ENCODE results near the gene ATE1.

Gene ATE1

GRCh38 chr10:121880895-121881294, 46.9 kb downstream of the ATE1 start:
- no peaks in the 10 kb centered on the region for H4K20me1 ChIP-seq (ENCODE audit: insufficient read depth, low read length)
- H3K4me3 ChIP-seq (ENCODE audit: low read length) = no peak overlapping the region
- no peak overlapping the region for H2AFZ ChIP-seq (ENCODE audit: low read depth, low read length)
- H3K9me3 ChIP-seq (ENCODE audit: insufficient read depth, low read length) = no peaks in the 10 kb centered on the region
- no peaks in the 10 kb centered on the region for H3K4me1 ChIP-seq (ENCODE audit: low read length)
- no peak overlapping the region for H3K9ac ChIP-seq (ENCODE audit: low read length)
- H3K27me3 ChIP-seq (ENCODE audit: low read depth, low read length) = no peaks in the 10 kb centered on the region
- H3K4me2 ChIP-seq (ENCODE audit: low read length) = no peak overlapping the region
- H3K27ac ChIP-seq (ENCODE audit: low read length) = no peak overlapping the region
- TF ChIP-seq, protein P1, sequence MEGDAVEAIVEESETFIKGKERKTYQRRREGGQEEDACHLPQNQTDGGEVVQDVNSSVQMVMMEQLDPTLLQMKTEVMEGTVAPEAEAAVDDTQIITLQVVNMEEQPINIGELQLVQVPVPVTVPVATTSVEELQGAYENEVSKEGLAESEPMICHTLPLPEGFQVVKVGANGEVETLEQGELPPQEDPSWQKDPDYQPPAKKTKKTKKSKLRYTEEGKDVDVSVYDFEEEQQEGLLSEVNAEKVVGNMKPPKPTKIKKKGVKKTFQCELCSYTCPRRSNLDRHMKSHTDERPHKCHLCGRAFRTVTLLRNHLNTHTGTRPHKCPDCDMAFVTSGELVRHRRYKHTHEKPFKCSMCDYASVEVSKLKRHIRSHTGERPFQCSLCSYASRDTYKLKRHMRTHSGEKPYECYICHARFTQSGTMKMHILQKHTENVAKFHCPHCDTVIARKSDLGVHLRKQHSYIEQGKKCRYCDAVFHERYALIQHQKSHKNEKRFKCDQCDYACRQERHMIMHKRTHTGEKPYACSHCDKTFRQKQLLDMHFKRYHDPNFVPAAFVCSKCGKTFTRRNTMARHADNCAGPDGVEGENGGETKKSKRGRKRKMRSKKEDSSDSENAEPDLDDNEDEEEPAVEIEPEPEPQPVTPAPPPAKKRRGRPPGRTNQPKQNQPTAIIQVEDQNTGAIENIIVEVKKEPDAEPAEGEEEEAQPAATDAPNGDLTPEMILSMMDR (IDR thresholded peaks at IDR 0.05; ENCODE audit: low read depth, low read length) = no peak
- no peak for TF ChIP-seq EZH2phosphoT487 (IDR thresholded peaks at IDR 0.05; ENCODE audit: low read depth)
- H3K36me3 ChIP-seq (replicated peaks; ENCODE audit: low read depth, low read length) = no peaks in the 10 kb centered on the region
- no peaks in the 10 kb centered on the region for H3K79me2 ChIP-seq (ENCODE audit: low read length)

- Histone ChIP-seq H3K27ac (ENCODE audit: low read length) (no peak overlapping the region), H3K4me3 (ENCODE audit: low read length) (no peak overlapping the region), H2AFZ (ENCODE audit: low read depth, low read length) (no peak overlapping the region), H3K36me3 (replicated peaks; ENCODE audit: low read depth, low read length) (no peaks in the 10 kb centered on the region), H3K79me2 (ENCODE audit: low read length) (no peaks in the 10 kb centered on the region), H3K9ac (ENCODE audit: low read length) (no peak overlapping the region), H3K27me3 (ENCODE audit: low read depth, low read length) (no peaks in the 10 kb centered on the region), H3K9me3 (ENCODE audit: insufficient read depth, low read length) (no peaks in the 10 kb centered on the region), H3K4me1 (ENCODE audit: low read length) (no peaks in the 10 kb centered on the region), H4K20me1 (ENCODE audit: insufficient read depth, low read length) (no peaks in the 10 kb centered on the region), H3K4me2 (ENCODE audit: low read length) (no peak overlapping the region)
- TF ChIP-seq, protein P1 (IDR thresholded peaks at IDR 0.05; ENCODE audit: low read depth, low read length) = no peak
- TF ChIP-seq EZH2phosphoT487 (IDR thresholded peaks at IDR 0.05; ENCODE audit: low read depth) = no peak
These were observed 48.4 kb downstream of the ATE1 start for GRCh38 chr10:121879476-121879875.

GRCh38 chr10:121873236-121873635, 54.6 kb downstream of the ATE1 start:
- H3K9me3 ChIP-seq (ENCODE audit: insufficient read depth, low read length) = no peaks in the 10 kb centered on the region
- H3K9ac ChIP-seq (ENCODE audit: low read length) = no peak overlapping the region
- H3K4me2 ChIP-seq (ENCODE audit: low read length) = no peak overlapping the region
- no peaks in the 10 kb centered on the region for H4K20me1 ChIP-seq (ENCODE audit: insufficient read depth, low read length)
- no peaks in the 10 kb centered on the region for H3K79me2 ChIP-seq (ENCODE audit: low read length)
- TF ChIP-seq EZH2phosphoT487 (IDR thresholded peaks at IDR 0.05; ENCODE audit: low read depth) = no peak
- TF ChIP-seq, protein P1 (IDR thresholded peaks at IDR 0.05; ENCODE audit: low read depth, low read length) = no peak
- H3K4me1 ChIP-seq (ENCODE audit: low read length) = no peaks in the 10 kb centered on the region
- H2AFZ ChIP-seq (ENCODE audit: low read depth, low read length) = no peak overlapping the region
- H3K27ac ChIP-seq (ENCODE audit: low read length) = no peak overlapping the region
- no peak overlapping the region for H3K4me3 ChIP-seq (ENCODE audit: low read length)
- no peaks in the 10 kb centered on the region for H3K36me3 ChIP-seq (replicated peaks; ENCODE audit: low read depth, low read length)
- H3K27me3 ChIP-seq (ENCODE audit: low read depth, low read length) = no peaks in the 10 kb centered on the region

- Histone ChIP-seq H3K36me3 (replicated peaks; ENCODE audit: low read depth, low read length) (no peaks in the 10 kb centered on the region), H3K79me2 (ENCODE audit: low read length) (no peaks in the 10 kb centered on the region), H3K4me3 (ENCODE audit: low read length) (no peak overlapping the region), H3K4me2 (ENCODE audit: low read length) (no peak overlapping the region), H3K4me1 (ENCODE audit: low read length) (no peaks in the 10 kb centered on the region), H3K27me3 (ENCODE audit: low read depth, low read length) (no peaks in the 10 kb centered on the region), H3K9me3 (ENCODE audit: insufficient read depth, low read length) (no peaks in the 10 kb centered on the region), H2AFZ (ENCODE audit: low read depth, low read length) (no peak overlapping the region), H3K27ac (ENCODE audit: low read length) (no peak overlapping the region), H3K9ac (ENCODE audit: low read length) (no peak overlapping the region), H4K20me1 (ENCODE audit: insufficient read depth, low read length) (no peaks in the 10 kb centered on the region)
- TF ChIP-seq, protein P1 (IDR thresholded peaks at IDR 0.05; ENCODE audit: low read depth, low read length) = no peak
- no peak for TF ChIP-seq EZH2phosphoT487 (IDR thresholded peaks at IDR 0.05; ENCODE audit: low read depth)
These were observed 57.4 kb downstream of the ATE1 start for GRCh38 chr10:121870413-121870812.
